Neural cell (in vitro differentiated cells): Measurements from ENCODE around the gene MBD2. TPM values are rescaled to one million over a fixed set of nuclear protein-coding genes. Genes with fewer than 3 reads are reported as not detected.

Experiments used
- H2AFZ ChIP-seq: fragments of 200-600, 300-800 bp; sonication (generic), shearing (Covaris generic); 2 replicates; pipeline ENCODE4 v1.6.0; 2014; ENCODE audit warnings: low read depth, mild to moderate bottlenecking, antibody characterized with exemption, low read length, moderate library complexity
- H3F3A ChIP-seq: fragments of 200-600 bp; shearing (Covaris generic); 2 replicates; pipeline ENCODE4 v1.6.1; 2016; ENCODE audit warnings: mild to moderate bottlenecking, moderate library complexity, mixed read lengths, antibody characterized with exemption, low read length; ENCODE audit not compliant: insufficient read depth, poor library complexity, severe bottlenecking
- H3K27ac ChIP-seq: fragments of 200-600, 300-800 bp; sonication (generic), shearing (Covaris generic); 2 replicates; pipeline ENCODE4 v1.5.1; 2014; ENCODE audit warnings: mild to moderate bottlenecking, low read length, moderate library complexity
- H3K27me3 ChIP-seq: fragments of 300-800, 200-600 bp; sonication (generic), shearing (Covaris generic); 2 replicates; pipeline ENCODE4 v1.6.0; 2014; ENCODE audit warnings: mild to moderate bottlenecking, low read depth, low read length, moderate library complexity; ENCODE audit not compliant: insufficient read depth
- H3K36me3 ChIP-seq: fragments of 300-800, 200-600 bp; sonication (generic), shearing (Covaris generic); 2 replicates; pipeline ENCODE4 v1.5.1; 2014; ENCODE audit warnings: mild to moderate bottlenecking, antibody characterized with exemption, low read length, moderate library complexity; ENCODE audit not compliant: insufficient read depth
- H3K4me2 ChIP-seq: fragments of 300-800, 200-600 bp; sonication (generic), shearing (Covaris generic); 2 replicates; pipeline ENCODE4 v1.6.0; 2014; ENCODE audit warnings: mild to moderate bottlenecking, low read length
- H3K4me3 ChIP-seq: fragments of 300-800, 200-600 bp; sonication (generic), shearing (Covaris generic); 2 replicates; pipeline ENCODE4 v1.5.1; 2014; ENCODE audit warnings: mild to moderate bottlenecking, low read length, moderate library complexity
- H3K79me2 ChIP-seq: fragments of 200-600 bp; shearing (Covaris generic); replicated peaks from 2 replicates; pipeline ENCODE4 v1.6.0; 2014; ENCODE audit warnings: mild to moderate bottlenecking, low read length, moderate library complexity; ENCODE audit not compliant: insufficient read depth
- H3K9ac ChIP-seq: fragments of 300-800, 200-600 bp; sonication (generic), shearing (Covaris generic); 2 replicates; pipeline ENCODE4 v1.6.1; 2016; ENCODE audit warnings: mild to moderate bottlenecking, low read length, mixed read lengths
- H3K9me2 ChIP-seq: fragments of 200-600 bp; shearing (Covaris generic); 2 replicates; pipeline ENCODE4 v1.6.1; 2016; ENCODE audit warnings: mild to moderate bottlenecking, low read length, mixed read lengths; ENCODE audit not compliant: insufficient read depth
- H3K9me3 ChIP-seq: fragments of 200-600, 300-800 bp; sonication (generic), shearing (Covaris generic); 2 replicates; pipeline ENCODE4 v1.6.1; 2016; ENCODE audit warnings: mild to moderate bottlenecking, mixed run types, low read length, moderate library complexity, mixed read lengths
- H4K20me1 ChIP-seq: fragments of 200-600 bp; shearing (Covaris generic); 2 replicates; pipeline ENCODE4 v1.6.1; 2016; ENCODE audit warnings: mild to moderate bottlenecking, mixed run types; ENCODE audit not compliant: insufficient read depth
- EP300 ChIP-seq: fragments of 450-650 bp; conservative IDR thresholded peaks from 2 replicates; pipeline ENCODE4 v1.6.1; 2014; ENCODE audit warnings: antibody characterized with exemption, mild to moderate bottlenecking, moderate library complexity; ENCODE audit not compliant: poor library complexity, severe bottlenecking
- EZH2 ChIP-seq: fragments of 200-600, 300-800 bp; shearing (Covaris generic), sonication (generic); IDR thresholded peaks from 2 replicates; pipeline ENCODE4 v1.6.1; 2014; ENCODE audit warnings: antibody characterized with exemption, low read length, borderline replicate concordance, mild to moderate bottlenecking; ENCODE audit not compliant: insufficient read depth, poor library complexity, severe bottlenecking
- MXI1 ChIP-seq: fragments of 450-650 bp; conservative IDR thresholded peaks from 2 replicates; pipeline ENCODE4 v1.6.1; 2014; ENCODE audit warnings: antibody characterized with exemption, mild to moderate bottlenecking; ENCODE audit not compliant: poor library complexity, severe bottlenecking
- POLR2AphosphoS5 ChIP-seq: IDR thresholded peaks from 2 replicates; pipeline ENCODE4 v1.6.1; 2012
- RAD21 ChIP-seq: fragments of 450-650 bp; conservative IDR thresholded peaks from 2 replicates; pipeline ENCODE4 v1.6.1; 2014; ENCODE audit warnings: antibody characterized with exemption, mild to moderate bottlenecking, moderate library complexity
- REST ChIP-seq: IDR thresholded peaks from 2 replicates; pipeline ENCODE4 v1.6.1; 2012; ENCODE audit warnings: borderline replicate concordance
- SMC3 ChIP-seq: fragments of 450-650 bp; conservative IDR thresholded peaks from 2 replicates; pipeline ENCODE4 v1.6.1; 2014; ENCODE audit warnings: antibody characterized with exemption, mild to moderate bottlenecking, moderate library complexity; ENCODE audit not compliant: poor library complexity
- TAF1 ChIP-seq: IDR thresholded peaks from 2 replicates; pipeline ENCODE4 v1.6.1; 2012; ENCODE audit warnings: low read depth
- polyA plus RNA-seq: library from polyadenylated mRNA; depleted of rRNA; stranded (reverse); fragments of >200 nt; gene quantifications from 2 replicates; pipeline ENCODE4 v1.2.3, GENCODE V29; 2014
- TF ChIP-seq, protein P1 (sequence below): fragments of 450-650 bp; IDR thresholded peaks from 2 replicates; pipeline ENCODE4 v1.5.1; 2014; ENCODE audit warnings: antibody characterized with exemption, mild to moderate bottlenecking, moderate library complexity; ENCODE audit not compliant: poor library complexity, severe bottlenecking

Gene MBD2
- polyA plus RNA-seq, 1 donor from 2014 or later = 16.4 TPM

GRCh38 chr18:54192900-54193299, 31.6 kb downstream of the MBD2 start:
- Histone ChIP-seq H3K9me3 (no peaks in the 10 kb centered on the region), H3K36me3 (no peaks in the 10 kb centered on the region), H3K4me2 (no peak overlapping the region), H2AFZ (no peak overlapping the region), H3K27ac (no peak overlapping the region), H3K79me2 (no peaks in the 10 kb centered on the region), H3F3A (no peaks in the 10 kb centered on the region), H3K4me3 (no peak overlapping the region), H3K9ac (no peak overlapping the region), H4K20me1 (no peaks in the 10 kb centered on the region), H3K27me3 (no peaks in the 10 kb centered on the region), H3K9me2 (no peaks in the 10 kb centered on the region)
- TF ChIP-seq REST = no peak
- TF ChIP-seq, protein P1, sequence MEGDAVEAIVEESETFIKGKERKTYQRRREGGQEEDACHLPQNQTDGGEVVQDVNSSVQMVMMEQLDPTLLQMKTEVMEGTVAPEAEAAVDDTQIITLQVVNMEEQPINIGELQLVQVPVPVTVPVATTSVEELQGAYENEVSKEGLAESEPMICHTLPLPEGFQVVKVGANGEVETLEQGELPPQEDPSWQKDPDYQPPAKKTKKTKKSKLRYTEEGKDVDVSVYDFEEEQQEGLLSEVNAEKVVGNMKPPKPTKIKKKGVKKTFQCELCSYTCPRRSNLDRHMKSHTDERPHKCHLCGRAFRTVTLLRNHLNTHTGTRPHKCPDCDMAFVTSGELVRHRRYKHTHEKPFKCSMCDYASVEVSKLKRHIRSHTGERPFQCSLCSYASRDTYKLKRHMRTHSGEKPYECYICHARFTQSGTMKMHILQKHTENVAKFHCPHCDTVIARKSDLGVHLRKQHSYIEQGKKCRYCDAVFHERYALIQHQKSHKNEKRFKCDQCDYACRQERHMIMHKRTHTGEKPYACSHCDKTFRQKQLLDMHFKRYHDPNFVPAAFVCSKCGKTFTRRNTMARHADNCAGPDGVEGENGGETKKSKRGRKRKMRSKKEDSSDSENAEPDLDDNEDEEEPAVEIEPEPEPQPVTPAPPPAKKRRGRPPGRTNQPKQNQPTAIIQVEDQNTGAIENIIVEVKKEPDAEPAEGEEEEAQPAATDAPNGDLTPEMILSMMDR = no peak
- no peak for TF ChIP-seq TAF1

DNA sequence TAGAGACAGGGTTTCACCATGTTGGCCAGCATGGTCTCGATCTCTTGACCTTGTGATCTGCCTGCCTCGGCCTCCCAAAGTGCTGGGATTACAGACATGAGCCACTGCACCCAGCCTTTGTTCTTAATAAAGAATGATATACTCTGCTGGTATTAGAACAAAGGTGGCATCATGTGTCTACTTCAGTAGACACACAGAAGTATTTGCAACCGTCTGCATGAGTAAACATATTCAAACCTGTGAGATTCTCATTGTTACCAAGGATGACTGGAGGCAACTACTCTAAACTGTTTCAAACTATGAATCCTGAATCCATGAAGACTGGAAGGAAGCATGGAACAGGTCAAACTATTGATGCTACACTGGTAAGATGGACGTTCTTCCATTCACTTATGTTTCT, 32.1 kb downstream of the MBD2 start:
- Histone ChIP-seq H3F3A (no peaks in the 10 kb centered on the region), H3K4me3 (no peak overlapping the region), H3K27me3 (no peaks in the 10 kb centered on the region), H3K36me3 (no peaks in the 10 kb centered on the region), H3K9me3 (no peaks in the 10 kb centered on the region), H3K27ac (no peak overlapping the region), H3K9me2 (no peaks in the 10 kb centered on the region), H3K9ac (no peak overlapping the region), H3K4me2 (no peak overlapping the region), H3K79me2 (no peaks in the 10 kb centered on the region), H2AFZ (no peak overlapping the region), H4K20me1 (no peaks in the 10 kb centered on the region)
- no peak for TF ChIP-seq MXI1
- TF ChIP-seq EZH2 = no peak
- TF ChIP-seq SMC3 = no peak
- TF ChIP-seq EP300 = no peak
- no peak for TF ChIP-seq TAF1
- TF ChIP-seq REST = no peak
- TF ChIP-seq RAD21 = no peak
- TF ChIP-seq POLR2AphosphoS5 = no peak
- TF ChIP-seq, protein P1 = no peak
